Subcutaneous adipose tissue (tissue), 4 donors: ENCODE data around the gene IZUMO2. TPM values are rescaled to one million over a fixed set of nuclear protein-coding genes. Genes with fewer than 3 reads are reported as not detected.

Source experiments
- total RNA-seq, 4 donors: library from RNA; depleted of rRNA; stranded (reverse); fragments of >200 nt; gene quantifications; one replicate each; pipeline ENCODE4 v1.1.0, GENCODE V29; 2016
- TF ChIP-seq, protein P1 (sequence below): fragments of 450-650 bp; IDR thresholded peaks from one replicate; pipeline ENCODE4 v1.5.1; 2016; ENCODE audit warnings: low read depth, mild to moderate bottlenecking, control low read depth, antibody characterized with exemption, moderate library complexity

Gene IZUMO2
- total RNA-seq, 4 donors from 2014 or later: not detected

DNA sequence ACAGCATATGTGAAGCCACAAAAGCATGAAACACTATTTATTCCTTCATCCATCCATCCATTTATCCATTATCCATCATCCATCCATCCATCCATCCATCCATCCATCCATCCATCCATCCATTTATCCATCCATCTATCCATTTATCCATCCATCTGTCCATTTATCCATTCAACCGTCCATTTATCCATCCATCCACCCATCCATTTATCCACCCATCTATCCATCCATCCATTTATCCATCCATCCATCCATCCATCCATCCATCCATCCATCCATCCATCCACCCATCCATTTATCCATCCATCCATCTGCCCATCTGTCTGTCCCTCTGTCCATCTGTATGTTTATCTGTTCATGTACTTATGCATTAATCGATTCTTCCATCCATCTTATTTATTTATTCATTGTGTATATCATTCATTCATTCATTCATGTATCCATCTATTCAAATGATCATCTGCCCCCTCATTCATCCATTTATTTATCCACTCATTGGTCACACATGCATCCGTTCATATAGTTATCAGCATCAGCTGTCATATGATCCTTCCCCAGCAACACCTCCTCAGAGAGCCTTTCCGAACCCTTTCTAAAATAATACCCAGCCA, 33.3 kb upstream of the IZUMO2 start:
- TF ChIP-seq, protein P1, sequence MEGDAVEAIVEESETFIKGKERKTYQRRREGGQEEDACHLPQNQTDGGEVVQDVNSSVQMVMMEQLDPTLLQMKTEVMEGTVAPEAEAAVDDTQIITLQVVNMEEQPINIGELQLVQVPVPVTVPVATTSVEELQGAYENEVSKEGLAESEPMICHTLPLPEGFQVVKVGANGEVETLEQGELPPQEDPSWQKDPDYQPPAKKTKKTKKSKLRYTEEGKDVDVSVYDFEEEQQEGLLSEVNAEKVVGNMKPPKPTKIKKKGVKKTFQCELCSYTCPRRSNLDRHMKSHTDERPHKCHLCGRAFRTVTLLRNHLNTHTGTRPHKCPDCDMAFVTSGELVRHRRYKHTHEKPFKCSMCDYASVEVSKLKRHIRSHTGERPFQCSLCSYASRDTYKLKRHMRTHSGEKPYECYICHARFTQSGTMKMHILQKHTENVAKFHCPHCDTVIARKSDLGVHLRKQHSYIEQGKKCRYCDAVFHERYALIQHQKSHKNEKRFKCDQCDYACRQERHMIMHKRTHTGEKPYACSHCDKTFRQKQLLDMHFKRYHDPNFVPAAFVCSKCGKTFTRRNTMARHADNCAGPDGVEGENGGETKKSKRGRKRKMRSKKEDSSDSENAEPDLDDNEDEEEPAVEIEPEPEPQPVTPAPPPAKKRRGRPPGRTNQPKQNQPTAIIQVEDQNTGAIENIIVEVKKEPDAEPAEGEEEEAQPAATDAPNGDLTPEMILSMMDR: no peak

DNA sequence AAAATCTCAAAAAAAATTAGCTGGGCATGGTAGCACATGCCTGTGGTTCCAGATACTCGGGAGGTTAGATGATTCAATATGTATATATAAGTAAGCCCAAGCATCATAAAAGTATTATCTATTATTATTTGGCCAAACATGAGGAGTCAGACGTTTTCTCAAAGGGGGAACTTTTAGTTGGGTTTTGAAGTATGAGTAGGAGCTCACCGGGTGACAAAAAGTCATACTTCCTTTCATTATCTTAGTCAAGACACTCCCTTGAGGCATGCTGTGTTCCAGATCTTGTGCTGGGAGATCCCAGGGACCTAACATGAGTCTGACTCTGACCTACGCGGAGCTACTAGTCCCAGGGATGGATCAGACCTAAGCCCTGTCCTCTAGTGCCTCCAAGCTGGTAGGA, 32.1 kb upstream of the IZUMO2 start:
- TF ChIP-seq, protein P1: no peak

DNA sequence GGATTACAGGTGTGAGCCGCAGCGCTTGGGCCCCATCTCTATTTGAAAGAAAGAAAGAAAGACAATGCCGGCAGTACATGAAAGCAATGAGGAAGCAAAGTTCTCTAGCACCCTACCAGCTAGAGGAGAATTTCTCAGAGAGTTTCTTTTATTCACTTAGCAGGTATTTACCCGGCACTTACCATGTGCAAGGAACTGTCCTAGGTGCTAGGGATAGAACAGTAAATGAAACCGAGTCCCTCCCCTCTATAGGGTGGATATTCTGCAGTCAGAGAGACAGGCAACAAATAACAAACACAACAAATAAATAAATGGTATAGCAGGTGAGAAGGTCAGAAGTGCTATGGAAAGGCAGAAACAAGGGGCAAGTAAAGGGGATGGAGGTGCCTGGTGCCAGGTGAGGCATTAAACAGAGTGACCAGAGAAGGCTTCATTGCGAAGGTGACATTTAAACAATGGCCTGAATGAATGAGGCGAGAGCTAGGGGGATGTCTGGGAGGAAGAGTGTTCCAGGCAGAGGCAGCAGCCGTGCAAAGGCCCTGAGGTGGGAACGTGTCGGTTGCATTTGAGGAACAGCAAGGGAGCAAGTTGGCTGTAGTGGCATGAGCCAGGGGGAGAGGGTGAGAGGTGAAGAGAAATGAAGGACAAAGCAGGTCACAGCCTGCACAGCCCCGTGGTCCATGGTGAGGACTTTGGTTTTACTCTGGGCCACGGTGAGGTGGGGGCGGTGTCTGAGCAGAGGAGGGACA, 29.6 kb upstream of the IZUMO2 start:
- TF ChIP-seq, protein P1: no peak

DNA sequence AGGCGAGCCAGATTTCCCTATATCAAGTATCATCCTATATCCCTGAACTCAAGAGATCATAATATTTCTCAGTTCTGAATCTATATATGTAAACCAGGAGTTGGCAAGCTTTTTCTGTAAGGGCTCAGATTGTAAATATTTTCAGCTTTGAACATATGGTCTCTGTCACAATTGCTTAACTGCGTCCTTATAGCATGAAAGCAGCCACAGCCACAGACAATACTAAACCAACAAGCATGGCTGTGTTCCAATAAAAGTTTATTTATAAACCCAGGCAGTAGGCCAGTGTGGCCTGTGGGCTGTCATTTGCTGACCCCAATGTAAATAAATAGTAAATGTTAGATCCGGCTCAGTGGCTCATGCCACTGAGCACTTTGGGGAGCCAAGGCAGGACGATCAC, 28.1 kb upstream of the IZUMO2 start:
- TF ChIP-seq, protein P1: no peak

DNA sequence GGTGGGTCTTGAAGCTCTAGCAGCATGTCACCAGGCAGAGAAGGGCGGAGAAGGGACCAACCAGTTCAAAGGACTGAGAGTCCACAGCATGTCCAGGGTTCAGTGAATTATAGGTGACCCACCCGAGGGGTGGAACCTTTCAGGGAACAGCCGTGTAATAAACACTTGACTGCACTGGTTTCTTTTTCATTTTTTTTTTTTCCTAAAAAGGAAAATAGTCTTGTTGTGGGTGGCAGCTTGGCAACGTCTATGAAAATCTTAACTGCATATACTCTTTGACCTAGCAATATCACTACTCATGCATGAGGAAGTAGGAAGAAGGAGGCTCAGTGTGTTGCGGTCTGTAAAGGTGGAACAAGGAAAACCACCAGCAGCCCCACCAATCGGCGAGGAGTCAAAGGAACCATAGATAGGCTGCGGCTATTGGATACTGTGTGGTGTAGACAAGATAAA, 27.4 kb upstream of the IZUMO2 start:
- TF ChIP-seq, protein P1: no peak

DNA sequence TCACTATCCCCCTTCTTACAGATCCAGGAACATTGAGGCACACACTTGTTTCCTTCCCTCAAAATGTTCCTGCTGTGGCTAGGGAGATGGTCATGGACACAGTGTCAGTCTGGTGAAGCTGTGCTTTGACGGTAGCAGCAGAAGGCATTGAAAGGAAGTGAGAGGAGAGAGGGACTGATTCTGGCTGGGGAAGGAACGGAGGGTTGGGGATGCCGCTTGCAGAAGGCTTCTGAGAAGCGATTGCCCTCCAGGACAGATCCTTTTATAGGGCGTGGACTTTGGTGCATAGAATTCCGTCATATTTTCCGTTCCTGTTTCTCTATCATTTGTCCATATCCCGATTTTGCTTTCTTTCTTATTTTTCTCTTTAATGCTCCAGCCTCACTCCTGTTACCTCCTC, 26.2 kb upstream of the IZUMO2 start:
- TF ChIP-seq, protein P1: no peak

DNA sequence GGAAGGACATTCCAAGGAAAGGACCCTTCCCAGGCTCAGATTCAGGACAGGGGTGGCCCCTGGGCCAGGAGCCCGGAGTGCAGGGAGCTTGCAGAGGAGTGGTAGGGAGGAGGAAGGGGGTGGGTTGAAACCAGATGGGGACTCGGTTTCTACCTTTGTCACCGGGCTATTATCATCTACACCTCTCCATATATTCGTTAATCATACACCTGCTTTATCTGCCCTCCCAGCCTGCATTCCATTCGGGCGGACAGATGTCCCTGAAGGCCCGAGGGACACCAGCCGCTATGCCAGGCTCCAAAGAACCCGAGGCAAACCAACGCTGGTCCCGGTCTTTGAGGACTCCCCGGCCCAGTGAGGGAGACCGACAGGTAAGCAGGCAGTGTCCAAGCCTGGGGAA, 24.9 kb upstream of the IZUMO2 start:
- TF ChIP-seq, protein P1: no peak
